Measurements from ENCODE around the gene CX3CL1.
"Not testable (repeated sequence)": the region's sequence is repeated elsewhere in the genome, so short reads cannot be mapped to it uniquely, and the experiment has no call there.

CX3CL1 gene

GRCh38 chr16:57388359-57389086 is 16.2 kb downstream of the CX3CL1 start:
- no peak overlapping the region for H3K27ac ChIP-seq (ENCODE audit: low read depth, low read length)
- H3K36me3 ChIP-seq (ENCODE audit: control insufficient read depth in 5 of 5, insufficient read depth in 5 of 5, low read length in 5 of 5), result peaks cover 0 to 4% (median 1%) of the 10 kb centered on the region in 5 donors
- peaks cover 0 to 3% (median 0%) of the 10 kb centered on the region in 5 donors for H3K27me3 ChIP-seq (ENCODE audit: control insufficient read depth in 5 of 5, insufficient read depth in 4 of 5, low read length in 5 of 5)
- H3K9ac ChIP-seq (ENCODE audit: low read length in 5 of 5), result no peak overlapping the region
- no peak overlapping the region for H3K4me3 ChIP-seq (ENCODE audit: low read depth in 1 of 5, low read length in 5 of 5)
- H3K9me3 ChIP-seq (ENCODE audit: control insufficient read depth in 5 of 5, low read length in 5 of 5), result peaks cover 0 to 2% (median 0%) of the 10 kb centered on the region in 5 donors
- H3K4me1 ChIP-seq (ENCODE audit: control insufficient read depth in 5 of 5, insufficient read depth in 5 of 5, low read length in 5 of 5), result peaks cover 0 to 71% (median 15%) of the 10 kb centered on the region in 5 donors

DNA sequence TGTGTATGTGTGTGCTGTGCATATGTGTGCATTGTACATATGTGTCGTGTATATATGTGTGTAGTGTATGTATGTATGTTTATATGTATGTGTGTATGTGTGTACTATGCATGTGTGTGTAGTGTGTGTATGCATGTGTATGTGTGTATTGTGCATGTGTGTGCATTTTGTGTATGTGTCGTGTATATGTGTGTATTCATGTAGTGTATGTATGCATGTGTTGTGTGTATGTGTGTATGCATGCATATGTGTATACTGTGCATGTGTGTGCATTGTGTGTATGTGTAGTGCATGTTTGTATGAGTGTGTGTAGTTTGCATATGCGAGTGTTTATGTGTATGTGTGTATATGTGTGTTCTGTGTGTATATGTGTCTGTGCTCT is 16.8 kb downstream of the CX3CL1 start:
- Histone ChIP-seq H3K9ac (ENCODE audit: low read length in 5 of 5) (no peak overlapping the region), H3K4me3 (ENCODE audit: low read depth in 1 of 5, low read length in 5 of 5) (no peak overlapping the region), H3K36me3 (ENCODE audit: control insufficient read depth in 5 of 5, insufficient read depth in 5 of 5, low read length in 5 of 5) (peaks cover 0 to 2% (median 0%) of the 10 kb centered on the region in 5 donors), H3K9me3 (ENCODE audit: control insufficient read depth in 5 of 5, low read length in 5 of 5) (peaks cover 0 to 2% (median 0%) of the 10 kb centered on the region in 5 donors), H3K27ac (ENCODE audit: low read depth, low read length) (no peak overlapping the region), H3K4me1 (ENCODE audit: control insufficient read depth in 5 of 5, insufficient read depth in 5 of 5, low read length in 5 of 5) (peaks cover 0 to 66% (median 14%) of the 10 kb centered on the region in 5 donors), H3K27me3 (ENCODE audit: control insufficient read depth in 5 of 5, insufficient read depth in 4 of 5, low read length in 5 of 5) (peaks cover 0 to 3% (median 0%) of the 10 kb centered on the region in 5 donors)

GRCh38 chr16:57390636-57391295 is 18.5 kb downstream of the CX3CL1 start:
- Histone ChIP-seq H3K36me3 (ENCODE audit: control insufficient read depth in 5 of 5, insufficient read depth in 5 of 5, low read length in 5 of 5) (peaks cover 0 to 2% (median 0%) of the 10 kb centered on the region in 5 donors), H3K9me3 (ENCODE audit: control insufficient read depth in 5 of 5, low read length in 5 of 5) (peaks cover 0 to 2% (median 0%) of the 10 kb centered on the region in 5 donors), H3K4me1 (ENCODE audit: control insufficient read depth in 5 of 5, insufficient read depth in 5 of 5, low read length in 5 of 5) (peaks cover 0 to 57% (median 7%) of the 10 kb centered on the region in 5 donors), H3K27ac (ENCODE audit: low read depth, low read length) (no peak overlapping the region), H3K4me3 (ENCODE audit: low read depth in 1 of 5, low read length in 5 of 5) (no peak overlapping the region), H3K27me3 (ENCODE audit: control insufficient read depth in 5 of 5, insufficient read depth in 4 of 5, low read length in 5 of 5) (peaks cover 0 to 3% (median 0%) of the 10 kb centered on the region in 5 donors), H3K9ac (ENCODE audit: low read length in 5 of 5) (no peak overlapping the region)

DNA sequence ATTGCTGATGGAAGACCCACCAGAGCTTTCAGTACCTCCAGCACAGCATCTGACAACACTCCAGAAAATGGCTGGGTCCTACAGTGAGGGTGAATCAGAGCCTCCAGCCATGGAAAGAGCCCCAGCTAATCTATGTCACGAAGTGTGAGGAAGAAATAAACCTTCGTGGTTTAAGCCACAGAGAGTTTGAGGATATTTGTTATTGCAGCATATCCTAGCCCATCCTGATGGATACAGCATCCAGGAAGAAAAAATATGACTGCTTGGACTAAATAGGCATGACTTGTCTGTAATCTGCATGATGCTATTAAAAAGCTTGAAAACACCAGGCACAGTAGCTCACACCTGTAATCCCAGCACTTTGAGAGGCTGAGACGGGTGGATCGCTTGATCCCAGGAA is 19.0 kb downstream of the CX3CL1 start:
- Histone ChIP-seq H3K4me3 (ENCODE audit: low read depth in 1 of 5, low read length in 5 of 5) (no peak overlapping the region), H3K9me3 (ENCODE audit: control insufficient read depth in 5 of 5, low read length in 5 of 5) (peaks cover 0 to 2% (median 0%) of the 10 kb centered on the region in 5 donors), H3K27me3 (ENCODE audit: control insufficient read depth in 5 of 5, insufficient read depth in 4 of 5, low read length in 5 of 5) (peaks cover 0 to 3% (median 0%) of the 10 kb centered on the region in 5 donors), H3K36me3 (ENCODE audit: control insufficient read depth in 5 of 5, insufficient read depth in 5 of 5, low read length in 5 of 5) (peaks cover 0 to 2% (median 0%) of the 10 kb centered on the region in 5 donors), H3K4me1 (ENCODE audit: control insufficient read depth in 5 of 5, insufficient read depth in 5 of 5, low read length in 5 of 5) (peaks cover 0 to 52% (median 5%) of the 10 kb centered on the region in 5 donors), H3K27ac (ENCODE audit: low read depth, low read length) (no peak overlapping the region), H3K9ac (ENCODE audit: low read length in 5 of 5) (no peak overlapping the region)

DNA sequence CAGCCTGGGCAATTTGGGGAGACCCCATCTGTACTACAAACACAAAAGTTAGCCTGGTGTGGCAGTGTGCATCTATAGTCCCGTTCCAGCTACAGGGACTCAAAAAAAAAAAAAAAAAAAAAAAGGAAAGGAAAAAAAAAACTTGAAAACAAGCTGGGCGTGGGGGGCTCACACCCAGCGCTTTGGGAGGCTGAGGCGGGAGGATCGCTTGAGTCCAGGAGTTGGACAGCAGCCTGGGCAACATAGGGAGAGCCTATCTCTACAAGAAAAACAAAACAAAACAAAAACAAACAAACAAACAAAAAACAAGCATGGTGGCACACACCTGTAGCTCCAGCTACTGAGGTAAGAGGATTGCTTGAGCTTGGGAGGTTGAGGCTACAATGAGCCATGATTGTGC is 19.4 kb downstream of the CX3CL1 start:
- peaks cover 0 to 2% (median 0%) of the 10 kb centered on the region in 5 donors for H3K36me3 ChIP-seq (ENCODE audit: control insufficient read depth in 5 of 5, insufficient read depth in 5 of 5, low read length in 5 of 5)
- peaks cover 0 to 2% (median 0%) of the 10 kb centered on the region in 5 donors for H3K9me3 ChIP-seq (ENCODE audit: control insufficient read depth in 5 of 5, low read length in 5 of 5)
- peaks cover 0 to 3% (median 0%) of the 10 kb centered on the region in 5 donors for H3K27me3 ChIP-seq (ENCODE audit: control insufficient read depth in 5 of 5, insufficient read depth in 4 of 5, low read length in 5 of 5)
- H3K4me1 ChIP-seq (ENCODE audit: control insufficient read depth in 5 of 5, insufficient read depth in 5 of 5, low read length in 5 of 5), result peaks cover 0 to 49% (median 1%) of the 10 kb centered on the region in 5 donors
- no peak overlapping the region for H3K4me3 ChIP-seq (ENCODE audit: low read depth in 1 of 5, low read length in 5 of 5)
- H3K9ac ChIP-seq (ENCODE audit: low read length in 5 of 5), result no peak overlapping the region
- no peak overlapping the region for H3K27ac ChIP-seq (ENCODE audit: low read depth, low read length)

DNA sequence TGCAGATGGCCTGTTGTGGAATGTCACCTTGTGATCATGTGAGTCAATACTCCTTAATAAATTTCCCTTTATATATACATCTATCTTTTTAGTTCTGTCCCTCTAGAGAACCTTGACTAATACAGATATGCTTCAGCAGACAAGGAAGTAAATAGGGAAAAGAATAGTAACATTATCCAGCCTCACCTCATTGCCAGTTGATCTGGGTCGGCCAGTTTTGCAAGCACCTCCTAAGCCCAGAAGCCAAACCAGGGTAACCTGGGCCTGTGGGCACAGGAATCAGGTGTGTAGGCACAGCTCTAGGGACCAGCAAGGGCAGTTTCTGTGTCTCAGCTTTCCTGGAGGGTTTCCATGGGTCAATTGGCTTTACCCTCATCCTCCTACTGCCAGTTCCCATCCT is 20.4 kb downstream of the CX3CL1 start:
- peaks cover 0 to 2% (median 0%) of the 10 kb centered on the region in 5 donors for H3K36me3 ChIP-seq (ENCODE audit: control insufficient read depth in 5 of 5, insufficient read depth in 5 of 5, low read length in 5 of 5)
- H3K9me3 ChIP-seq (ENCODE audit: control insufficient read depth in 5 of 5, low read length in 5 of 5), result peaks cover 0 to 2% (median 0%) of the 10 kb centered on the region in 5 donors
- H3K27ac ChIP-seq (ENCODE audit: low read depth, low read length), result no peak overlapping the region
- H3K4me3 ChIP-seq (ENCODE audit: low read depth in 1 of 5, low read length in 5 of 5), result no peak overlapping the region
- no peak overlapping the region for H3K9ac ChIP-seq (ENCODE audit: low read length in 5 of 5)
- peaks cover 0 to 3% (median 0%) of the 10 kb centered on the region in 5 donors for H3K27me3 ChIP-seq (ENCODE audit: control insufficient read depth in 5 of 5, insufficient read depth in 4 of 5, low read length in 5 of 5)
- peaks cover 0 to 41% (median 0%) of the 10 kb centered on the region in 5 donors for H3K4me1 ChIP-seq (ENCODE audit: control insufficient read depth in 5 of 5, insufficient read depth in 5 of 5, low read length in 5 of 5)

GRCh38 chr16:57394444-57394843 is 22.2 kb downstream of the CX3CL1 start:
- Histone ChIP-seq H3K9ac (ENCODE audit: low read length in 5 of 5) (no peak overlapping the region), H3K27me3 (ENCODE audit: control insufficient read depth in 5 of 5, insufficient read depth in 4 of 5, low read length in 5 of 5) (no peaks in the 10 kb centered on the region), H3K9me3 (ENCODE audit: control insufficient read depth in 5 of 5, low read length in 5 of 5) (no peaks in the 10 kb centered on the region), H3K4me1 (ENCODE audit: control insufficient read depth in 5 of 5, insufficient read depth in 5 of 5, low read length in 5 of 5) (peaks cover 0 to 24% (median 0%) of the 10 kb centered on the region in 5 donors), H3K36me3 (ENCODE audit: control insufficient read depth in 5 of 5, insufficient read depth in 5 of 5, low read length in 5 of 5) (no peaks in the 10 kb centered on the region), H3K4me3 (ENCODE audit: low read depth in 1 of 5, low read length in 5 of 5) (no peak overlapping the region), H3K27ac (ENCODE audit: low read depth, low read length) (no peak overlapping the region)

DNA sequence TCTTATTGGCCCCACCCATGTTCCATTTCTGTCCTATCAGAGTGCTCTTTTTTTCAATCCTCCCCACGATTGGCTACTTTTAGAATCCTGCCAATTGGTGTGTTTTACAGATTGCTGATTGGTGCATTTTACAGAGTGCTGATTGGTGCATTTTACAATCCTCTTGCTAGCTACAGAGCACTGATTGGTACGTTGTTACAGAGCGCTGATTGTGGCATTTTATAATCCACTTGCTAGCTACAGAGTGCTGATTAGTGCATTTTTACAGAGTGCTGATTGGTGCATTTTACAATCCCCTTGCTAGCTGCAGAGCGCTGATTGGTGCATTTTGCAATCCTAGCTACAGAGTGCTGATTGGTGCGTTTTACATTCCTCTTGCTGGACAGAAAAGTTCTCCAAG is 22.7 kb downstream of the CX3CL1 start:
- Histone ChIP-seq H3K27me3 (ENCODE audit: control insufficient read depth in 5 of 5, insufficient read depth in 4 of 5, low read length in 5 of 5) (no peaks in the 10 kb centered on the region), H3K9ac (ENCODE audit: low read length in 5 of 5) (no peak overlapping the region), H3K4me3 (ENCODE audit: low read depth in 1 of 5, low read length in 5 of 5) (no peak overlapping the region), H3K9me3 (ENCODE audit: control insufficient read depth in 5 of 5, low read length in 5 of 5) (no peaks in the 10 kb centered on the region), H3K36me3 (ENCODE audit: control insufficient read depth in 5 of 5, insufficient read depth in 5 of 5, low read length in 5 of 5) (no peaks in the 10 kb centered on the region), H3K27ac (ENCODE audit: low read depth, low read length) (no peak overlapping the region), H3K4me1 (ENCODE audit: control insufficient read depth in 5 of 5, insufficient read depth in 5 of 5, low read length in 5 of 5) (peaks cover 0 to 20% (median 0%) of the 10 kb centered on the region in 5 donors)

- Histone ChIP-seq H3K4me1 (ENCODE audit: control insufficient read depth in 5 of 5, insufficient read depth in 5 of 5, low read length in 5 of 5) (peaks cover 0 to 6% (median 0%) of the 10 kb centered on the region in 5 donors), H3K9ac (ENCODE audit: low read length in 5 of 5) (no peak overlapping the region), H3K9me3 (ENCODE audit: control insufficient read depth in 5 of 5, low read length in 5 of 5) (no peaks in the 10 kb centered on the region), H3K4me3 (ENCODE audit: low read depth in 1 of 5, low read length in 5 of 5) (no peak overlapping the region), H3K36me3 (ENCODE audit: control insufficient read depth in 5 of 5, insufficient read depth in 5 of 5, low read length in 5 of 5) (no peaks in the 10 kb centered on the region), H3K27me3 (ENCODE audit: control insufficient read depth in 5 of 5, insufficient read depth in 4 of 5, low read length in 5 of 5) (no peaks in the 10 kb centered on the region), H3K27ac (ENCODE audit: low read depth, low read length) (no peak overlapping the region)
Measured at GRCh38 chr16:57396786-57397185, 24.5 kb downstream of the CX3CL1 start.

- not testable (repeated sequence) for H3K4me3 ChIP-seq (ENCODE audit: low read depth in 1 of 5, low read length in 5 of 5); H3K9ac ChIP-seq (ENCODE audit: low read length in 5 of 5); H3K4me1 ChIP-seq (ENCODE audit: control insufficient read depth in 5 of 5, insufficient read depth in 5 of 5, low read length in 5 of 5); H3K9me3 ChIP-seq (ENCODE audit: control insufficient read depth in 5 of 5, low read length in 5 of 5); H3K36me3 ChIP-seq (ENCODE audit: control insufficient read depth in 5 of 5, insufficient read depth in 5 of 5, low read length in 5 of 5); H3K27ac ChIP-seq (ENCODE audit: low read depth, low read length); H3K27me3 ChIP-seq (ENCODE audit: control insufficient read depth in 5 of 5, insufficient read depth in 4 of 5, low read length in 5 of 5)
Measured at GRCh38 chr16:57397493-57397892, 25.2 kb downstream of the CX3CL1 start.

Data from subcutaneous abdominal adipose tissue (tissue), 5 donors.